Endometrium (tissue), 2 donors: ENCODE results near the gene TOGARAM2.

Experiments
- FAIRE-seq: peaks from 2 replicates; lab custom pipeline; 2012; peaks lifted over from hg19 to GRCh38; lab: Jason Lieb, UNC
- donor health status: control.
- donor health status: control.

The TOGARAM2 gene

DNA sequence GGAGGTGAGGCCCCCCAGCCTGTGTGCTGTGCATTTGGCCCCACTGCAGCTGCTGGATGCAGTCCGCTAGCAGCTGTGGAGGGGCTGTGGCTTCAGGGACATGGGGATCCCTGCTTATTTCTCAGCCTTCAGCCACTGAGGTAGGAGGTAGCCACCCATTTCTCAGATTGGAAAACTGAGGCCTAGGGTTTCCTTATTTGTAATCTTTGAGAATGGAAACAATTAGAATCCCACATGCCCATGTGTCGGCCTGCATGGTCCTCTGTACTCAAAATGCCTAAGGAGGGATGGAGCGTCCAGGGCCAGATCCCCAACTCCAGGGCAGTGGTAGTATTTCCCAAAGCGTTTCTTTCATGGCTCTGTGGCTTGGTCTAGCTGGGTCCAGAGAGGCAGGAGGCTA lies 42.1 kb downstream of the TOGARAM2 start:
- no peak for FAIRE-seq

DNA sequence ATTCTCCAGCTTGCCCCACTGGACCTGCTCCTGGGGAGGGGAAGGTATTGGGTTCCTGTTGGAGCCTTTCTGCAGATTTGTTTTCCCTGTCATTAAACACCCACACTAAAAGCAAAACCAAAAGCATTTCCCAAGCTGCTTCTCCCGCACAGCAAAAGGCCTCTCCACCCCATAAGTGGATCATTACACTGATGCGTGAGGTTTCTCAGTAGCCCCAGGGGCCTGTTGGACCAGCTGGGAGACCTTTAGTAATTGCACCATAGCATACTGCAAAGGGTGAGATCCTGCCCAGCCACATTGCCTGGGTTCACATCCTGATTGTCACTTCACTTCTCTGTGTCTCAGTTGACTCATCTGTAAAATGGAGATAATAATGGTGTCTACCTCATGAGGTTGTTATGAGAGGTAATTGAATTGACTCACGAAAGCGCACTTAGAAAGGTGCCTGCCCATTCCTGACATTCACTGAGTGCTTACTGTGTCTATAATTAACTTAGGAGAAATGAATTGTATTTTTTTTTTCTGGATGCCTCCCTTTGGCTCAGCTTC lies 43.9 kb downstream of the TOGARAM2 start:
- no peak for FAIRE-seq

DNA sequence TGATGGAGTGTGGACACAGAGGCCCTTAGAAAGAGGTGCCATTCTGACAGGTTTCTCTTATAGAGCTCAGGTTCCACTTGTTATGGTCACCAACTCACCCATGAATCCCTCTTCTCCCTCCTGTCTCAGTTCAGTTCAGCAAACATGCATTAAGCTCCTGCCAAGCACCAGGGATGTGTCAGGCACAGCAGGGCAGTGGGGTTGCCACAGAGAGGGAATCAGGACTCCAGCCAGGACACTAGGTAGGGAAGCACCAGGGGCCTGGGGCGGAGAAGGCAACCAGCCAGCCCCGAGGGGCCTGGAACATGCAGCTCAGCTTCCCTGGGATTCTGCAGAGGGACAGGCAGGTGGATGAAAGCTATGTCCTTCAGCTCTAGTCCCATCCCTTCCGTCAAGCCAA lies 44.6 kb downstream of the TOGARAM2 start:
- FAIRE-seq: no peak

DNA sequence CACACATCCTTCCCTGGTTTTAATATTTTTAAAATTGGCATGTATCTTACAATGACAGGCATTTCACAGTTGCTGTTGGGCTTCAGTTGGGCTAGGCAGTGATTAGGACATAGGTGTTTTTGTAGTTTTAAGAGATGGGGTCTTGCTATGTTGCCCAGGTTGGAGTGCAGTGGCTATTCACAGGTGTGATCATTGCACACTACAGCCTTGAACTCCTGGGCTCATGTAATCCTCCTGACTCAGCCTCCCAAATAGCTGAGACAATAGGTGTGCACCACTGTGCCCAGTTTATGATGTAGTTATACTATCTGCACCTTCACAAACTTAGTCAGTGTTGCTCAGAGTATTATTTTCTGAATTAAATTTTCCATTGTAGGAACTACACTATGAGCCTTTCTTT lies 49.9 kb downstream of the TOGARAM2 start:
- FAIRE-seq: no peak

DNA sequence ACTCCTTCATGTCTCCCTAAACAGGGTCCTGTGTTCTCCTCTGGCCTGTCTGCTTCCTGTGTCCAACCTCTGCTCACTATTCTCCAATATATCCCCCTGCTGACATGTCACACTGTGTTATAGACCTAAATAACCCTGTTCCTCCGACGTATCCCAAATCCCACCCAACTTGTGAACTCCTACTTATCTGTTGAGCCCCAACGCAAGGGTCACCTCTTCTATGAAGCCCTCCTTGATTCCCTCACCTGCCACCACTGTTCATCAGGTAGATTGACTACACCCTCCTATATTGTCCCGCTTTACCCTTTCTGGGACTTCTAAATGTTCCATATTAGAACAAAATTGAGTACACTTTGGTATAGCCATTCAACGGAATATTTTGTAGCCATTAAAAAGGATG lies 51.1 kb downstream of the TOGARAM2 start:
- FAIRE-seq: no peak

DNA sequence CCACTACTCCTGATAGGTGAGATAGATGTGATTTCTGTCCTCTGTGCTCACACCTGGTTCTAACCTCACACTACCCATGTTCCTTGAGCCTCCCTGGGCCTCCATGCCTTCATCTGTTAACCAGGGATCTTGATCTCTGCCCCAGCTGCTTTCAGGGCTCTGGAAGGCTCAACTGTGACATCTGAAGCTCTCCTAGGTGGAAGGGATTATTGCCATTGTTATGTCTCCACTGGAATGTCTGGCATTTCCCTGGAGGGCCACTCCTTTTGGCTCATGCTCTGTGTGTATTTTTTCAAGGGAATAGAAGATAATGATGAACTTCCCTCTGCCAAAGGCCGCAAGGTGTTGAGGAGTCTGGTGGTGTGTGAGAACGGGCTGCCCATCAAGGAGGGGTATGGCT lies 52.1 kb downstream of the TOGARAM2 start:
- no peak for FAIRE-seq

DNA sequence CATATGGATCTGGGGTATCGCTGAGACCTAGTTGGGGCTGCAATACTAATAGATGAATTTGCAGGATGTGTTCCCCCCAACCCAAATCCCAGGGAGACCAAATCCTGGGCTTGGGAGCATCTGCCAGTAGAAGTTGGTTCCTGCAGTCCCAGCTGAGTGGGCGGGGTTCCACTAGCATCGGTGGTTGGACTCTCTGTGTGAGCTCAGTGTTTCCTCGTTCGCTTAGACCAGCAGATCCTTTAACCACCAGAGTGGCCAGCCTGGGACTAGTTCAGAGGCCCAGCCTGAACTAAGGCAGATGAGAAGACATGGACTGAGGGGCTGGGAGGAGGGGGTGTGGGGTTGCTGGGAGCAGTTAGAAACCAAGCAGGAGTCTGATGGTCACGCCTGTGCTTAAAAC lies 52.6 kb downstream of the TOGARAM2 start:
- FAIRE-seq: no peak

DNA sequence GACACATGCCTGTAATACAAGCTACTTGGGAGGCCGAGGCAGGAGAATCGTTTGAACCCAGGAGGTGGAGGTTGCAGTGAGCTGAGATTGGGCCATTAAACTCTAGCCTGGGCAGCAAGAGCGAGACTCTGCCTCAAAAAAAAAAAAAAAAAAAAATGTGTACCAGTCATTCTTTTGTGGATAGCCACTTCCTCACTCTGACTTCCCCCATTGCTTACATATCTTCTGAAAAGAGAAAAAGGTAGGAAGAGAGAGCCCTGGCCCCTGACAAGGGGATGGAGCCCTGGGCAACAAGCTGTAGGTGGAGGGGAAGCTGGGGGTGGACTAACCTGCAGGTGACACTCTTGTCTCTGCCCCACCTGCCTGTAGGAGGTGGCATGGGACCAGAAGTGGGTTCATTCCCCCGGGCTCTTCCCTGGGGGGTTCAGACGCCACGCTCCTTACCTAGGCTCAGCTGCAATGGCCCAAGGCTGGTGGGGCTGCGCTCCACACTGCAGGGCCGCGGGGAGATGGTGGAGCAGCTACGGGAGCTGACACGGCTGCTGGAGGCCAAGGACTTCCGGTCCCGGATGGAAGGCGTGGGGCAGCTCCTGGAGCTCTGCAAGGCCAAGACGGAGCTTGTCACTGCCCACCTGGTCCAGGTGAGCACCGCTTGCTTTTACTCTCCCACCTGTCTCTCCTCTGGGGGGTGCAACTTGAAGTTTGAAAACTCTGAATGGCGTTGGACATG lies 54.1 kb downstream of the TOGARAM2 start:
- no peak for FAIRE-seq

DNA sequence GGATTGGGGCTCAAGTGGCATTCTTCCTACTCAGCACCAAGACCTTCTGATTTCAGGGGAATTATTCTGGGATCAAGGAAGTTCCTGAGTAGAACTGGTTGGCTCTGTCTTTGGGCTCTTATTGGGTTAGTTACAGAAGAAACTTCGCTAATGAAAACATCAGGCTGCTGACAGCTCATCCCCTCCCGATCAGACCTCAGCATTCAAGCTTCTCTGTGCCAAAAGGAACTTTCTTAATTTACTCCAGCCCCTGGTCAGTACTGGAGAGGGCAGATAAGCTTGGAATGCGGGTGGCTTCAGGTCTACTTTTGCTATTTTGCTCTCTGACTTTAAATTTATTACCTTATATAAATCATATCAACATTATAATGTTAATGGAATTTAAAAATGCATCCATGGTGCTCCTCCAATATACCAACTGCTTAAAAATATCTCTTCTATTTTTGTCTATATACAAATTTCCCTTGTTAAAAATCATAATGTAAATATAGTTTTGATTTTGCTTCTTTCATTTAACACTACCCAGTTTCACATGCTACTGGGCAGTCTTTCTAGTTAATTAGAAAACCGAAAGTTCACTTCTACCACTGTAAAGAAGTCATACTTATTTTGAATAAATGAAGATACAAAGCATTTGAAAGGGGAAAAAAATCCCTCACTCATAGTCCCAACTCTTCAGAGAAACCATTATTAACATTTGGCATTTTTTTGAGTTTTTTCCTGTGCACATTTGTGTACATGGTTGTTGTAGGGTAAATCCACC lies 58.8 kb downstream of the TOGARAM2 start:
- FAIRE-seq: no peak

DNA sequence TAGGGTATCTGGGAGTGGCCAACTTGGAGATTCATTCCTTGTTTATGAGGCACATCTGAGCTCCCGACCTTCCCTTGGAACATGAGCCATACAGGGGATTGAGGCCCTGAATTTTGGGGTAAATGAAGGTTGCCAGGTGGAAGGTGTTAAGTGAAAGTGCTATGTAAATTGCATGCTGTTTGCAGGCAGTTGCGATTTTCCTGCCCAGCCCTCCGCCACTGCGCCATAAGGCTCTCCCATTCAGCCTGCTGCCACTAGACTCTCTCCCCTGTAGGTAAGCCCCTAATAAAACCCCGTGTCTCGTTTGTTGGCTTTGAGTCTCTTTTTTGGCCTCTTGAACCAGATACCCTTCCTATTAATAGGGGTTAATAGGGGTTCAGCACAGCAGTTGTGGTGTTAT lies 59.5 kb downstream of the TOGARAM2 start:
- FAIRE-seq: no peak

DNA sequence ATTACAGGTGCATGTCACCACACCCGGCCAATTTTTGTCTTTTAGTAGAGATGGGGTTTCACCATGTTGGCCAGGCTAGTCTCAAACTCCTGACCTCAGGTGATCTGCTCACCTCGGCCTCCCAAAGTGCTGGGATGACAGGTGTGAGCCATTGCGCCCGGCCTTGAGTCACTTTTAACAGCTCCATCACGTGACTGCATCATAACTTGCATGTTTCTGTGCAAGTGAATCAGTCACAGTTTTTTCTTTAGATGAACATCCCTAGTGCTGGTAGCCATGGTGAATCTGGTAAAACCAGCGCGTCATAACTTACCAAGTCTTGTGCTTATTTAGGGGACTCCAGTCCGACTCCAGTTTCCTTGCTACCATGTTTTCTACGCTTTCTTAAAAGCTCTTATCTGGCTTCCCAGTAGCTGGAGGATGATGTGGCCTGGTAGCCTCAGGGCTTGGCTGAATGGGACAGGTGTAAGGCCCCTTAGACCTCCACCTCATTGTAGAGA lies 60.1 kb downstream of the TOGARAM2 start:
- FAIRE-seq: no peak

DNA sequence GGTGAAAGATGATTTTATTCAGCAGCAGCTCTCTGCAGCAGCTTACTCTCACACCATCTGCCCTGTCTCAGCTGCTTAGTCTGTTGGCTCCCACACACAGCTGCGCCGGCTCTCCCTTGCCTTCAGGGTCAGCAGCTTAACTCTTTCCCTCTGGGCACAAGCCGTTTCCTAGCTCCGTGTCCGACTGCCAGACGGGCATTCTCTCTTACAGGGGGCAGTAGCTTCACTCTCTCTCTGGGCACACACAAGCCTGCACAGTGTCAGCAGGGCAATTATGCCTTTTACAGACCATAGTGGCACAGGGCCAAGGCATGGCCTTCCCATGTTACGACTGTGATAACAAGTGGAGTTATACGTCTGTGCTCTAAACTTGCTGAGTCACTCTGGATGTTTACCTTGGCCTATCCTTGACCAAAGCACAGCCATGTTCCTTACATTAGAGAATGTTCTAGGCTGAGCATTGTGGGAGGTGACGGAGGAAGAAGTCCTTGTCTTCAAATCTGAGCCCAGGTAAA lies 61.5 kb downstream of the TOGARAM2 start:
- FAIRE-seq: no peak

DNA sequence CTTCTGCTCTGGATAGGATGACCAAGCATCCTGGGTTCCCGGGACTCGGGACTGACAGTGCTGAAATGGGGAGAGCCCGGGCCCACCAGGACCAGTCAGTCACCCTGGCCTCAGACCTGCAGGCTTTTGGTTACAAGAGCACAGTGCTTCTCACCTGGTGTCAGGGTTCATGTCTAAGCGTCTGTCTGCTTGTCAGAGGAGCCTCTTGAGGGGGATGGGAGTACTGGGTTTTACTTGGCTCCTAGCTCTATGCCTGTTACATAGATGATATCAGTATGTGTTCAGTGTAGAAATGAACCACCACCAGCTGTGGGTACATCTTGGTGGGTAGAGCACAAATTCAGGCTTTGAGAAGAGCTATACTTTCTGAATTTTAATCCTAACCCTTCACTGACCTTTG lies 63.4 kb downstream of the TOGARAM2 start:
- no peak for FAIRE-seq

DNA sequence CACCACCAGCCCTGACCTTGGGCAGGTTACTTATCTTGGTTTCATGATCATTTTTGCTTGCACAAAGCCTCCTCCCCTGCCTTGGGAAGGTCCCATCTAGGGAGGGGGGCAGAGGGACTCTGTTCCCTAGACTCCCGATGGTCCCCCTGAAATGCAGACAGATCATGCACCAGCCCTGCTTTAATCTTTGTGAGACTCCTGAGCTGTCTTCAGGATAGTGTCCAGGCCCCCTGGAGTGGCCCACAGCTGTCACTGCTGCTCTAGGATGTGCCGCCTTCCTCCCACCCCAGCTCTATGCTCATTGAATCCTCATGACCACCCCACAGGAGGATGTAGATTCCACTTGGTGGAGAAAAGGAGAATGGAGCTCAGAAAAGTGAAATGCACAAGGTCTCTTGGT lies 65.2 kb downstream of the TOGARAM2 start:
- no peak for FAIRE-seq

DNA sequence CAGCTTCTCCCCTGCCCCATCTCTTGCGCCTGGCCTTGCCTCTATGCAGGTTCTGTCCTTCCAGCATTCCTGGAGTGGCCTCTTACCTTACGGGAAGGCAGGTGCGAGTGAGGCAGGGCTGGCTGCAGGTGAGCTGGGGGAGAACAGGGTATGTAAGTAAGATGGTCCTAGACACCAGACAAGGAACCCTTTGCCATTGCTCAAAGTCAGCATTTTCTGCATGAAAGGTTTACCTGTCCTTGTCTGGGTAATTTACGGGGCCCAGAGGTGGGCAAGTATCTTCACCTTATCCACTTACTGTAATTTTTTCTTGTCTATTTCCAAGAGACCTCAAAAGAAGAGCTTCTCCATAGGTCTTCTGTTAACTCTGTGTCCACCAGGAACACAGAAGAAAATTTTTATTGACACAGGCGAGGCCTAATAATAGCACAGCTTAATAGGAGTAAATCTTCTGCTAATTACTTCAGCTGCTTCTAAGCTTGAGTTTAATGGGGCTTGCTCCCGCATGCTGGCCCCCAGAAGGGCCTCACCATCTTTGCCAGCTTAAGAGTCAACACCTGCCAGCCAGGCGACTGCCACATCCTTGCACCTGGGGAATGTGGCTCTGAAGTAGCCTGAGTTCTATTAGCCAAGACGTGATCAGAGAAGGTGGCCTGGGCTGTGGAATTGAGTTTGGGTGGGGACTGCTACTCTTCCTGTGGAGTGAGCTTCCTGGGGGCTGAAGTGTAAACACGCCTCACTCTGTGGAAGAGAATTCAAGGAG lies 66.2 kb downstream of the TOGARAM2 start:
- FAIRE-seq: no peak

DNA sequence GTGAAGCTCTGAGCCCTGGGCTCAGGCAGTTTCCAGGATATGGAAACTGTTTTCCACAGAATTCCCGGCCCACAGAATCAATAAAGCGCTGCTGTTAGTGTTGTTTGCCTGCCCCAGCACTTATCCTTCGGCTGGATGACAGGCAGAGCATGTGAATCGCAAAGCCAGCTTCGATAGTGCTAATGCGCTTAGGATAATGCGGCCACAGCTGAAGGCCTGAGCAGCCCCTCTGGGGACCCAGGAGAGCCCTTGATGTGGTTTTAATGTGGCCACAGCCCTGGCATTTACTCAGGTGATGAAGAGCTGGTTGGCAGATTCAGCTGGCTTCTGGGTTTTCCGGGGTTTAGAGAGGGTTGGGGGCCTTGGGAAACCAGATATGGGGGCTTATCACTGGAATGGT lies 69.5 kb downstream of the TOGARAM2 start:
- FAIRE-seq: no peak

DNA sequence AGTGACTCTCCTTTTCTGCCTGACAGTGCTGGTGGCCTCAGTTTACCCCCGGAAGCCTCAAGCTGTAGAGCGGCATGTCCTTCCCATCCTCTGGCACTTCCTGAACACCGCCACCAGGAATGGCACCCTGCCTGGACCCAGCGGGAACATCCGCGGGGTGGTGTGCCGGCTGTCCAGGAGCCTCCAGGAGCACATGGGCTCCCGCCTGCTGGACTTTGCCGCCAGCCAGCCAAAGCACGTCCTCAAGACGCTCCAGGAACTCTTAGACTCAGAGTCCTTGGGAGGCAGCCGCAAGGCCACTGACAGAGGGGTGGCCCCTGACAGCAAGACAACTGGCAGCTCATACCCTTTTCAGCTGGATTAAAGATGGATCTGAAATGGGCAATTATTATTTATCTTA lies 70.6 kb downstream of the TOGARAM2 start:
- FAIRE-seq: no peak

DNA sequence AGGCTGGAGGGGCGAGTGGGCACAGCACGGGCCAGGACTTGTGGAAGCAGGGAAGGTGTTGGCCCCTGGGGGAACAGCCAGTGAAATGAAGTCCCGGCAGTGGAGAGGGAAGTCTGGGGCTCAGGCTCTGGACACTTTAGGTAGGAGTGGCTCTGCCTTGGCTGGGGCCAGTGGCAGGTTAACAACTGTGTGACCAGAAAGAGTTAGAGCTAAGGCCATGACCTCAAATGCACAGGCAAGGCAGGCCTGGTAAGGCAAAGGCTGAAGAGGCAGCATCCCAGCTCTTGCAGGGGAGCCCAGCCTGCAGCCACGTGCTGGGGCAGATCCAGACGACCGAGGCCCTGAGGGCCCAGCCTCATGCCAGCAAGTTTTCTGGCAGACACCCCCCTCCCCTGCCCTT lies 71.7 kb downstream of the TOGARAM2 start:
- FAIRE-seq: no peak

DNA sequence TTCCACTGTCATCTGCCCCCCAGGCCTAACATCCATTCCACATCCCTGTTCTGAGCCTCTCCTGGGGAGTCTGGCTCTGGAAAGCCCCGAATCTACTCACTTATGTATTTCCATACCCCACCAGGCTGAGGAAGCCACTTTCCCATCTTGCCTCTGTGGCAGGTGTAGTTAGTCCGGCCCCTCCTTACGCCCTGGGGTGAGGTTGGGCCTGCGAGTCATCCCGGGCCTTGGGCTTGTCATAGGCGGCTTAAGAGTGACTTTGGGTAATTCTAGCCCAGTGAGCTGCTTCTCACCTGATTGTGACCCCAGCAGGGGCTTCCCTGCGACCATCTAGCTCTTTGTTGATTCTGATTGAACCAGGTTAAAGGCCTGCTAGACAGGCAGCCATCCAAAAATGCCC lies 72.1 kb downstream of the TOGARAM2 start:
- no peak for FAIRE-seq

DNA sequence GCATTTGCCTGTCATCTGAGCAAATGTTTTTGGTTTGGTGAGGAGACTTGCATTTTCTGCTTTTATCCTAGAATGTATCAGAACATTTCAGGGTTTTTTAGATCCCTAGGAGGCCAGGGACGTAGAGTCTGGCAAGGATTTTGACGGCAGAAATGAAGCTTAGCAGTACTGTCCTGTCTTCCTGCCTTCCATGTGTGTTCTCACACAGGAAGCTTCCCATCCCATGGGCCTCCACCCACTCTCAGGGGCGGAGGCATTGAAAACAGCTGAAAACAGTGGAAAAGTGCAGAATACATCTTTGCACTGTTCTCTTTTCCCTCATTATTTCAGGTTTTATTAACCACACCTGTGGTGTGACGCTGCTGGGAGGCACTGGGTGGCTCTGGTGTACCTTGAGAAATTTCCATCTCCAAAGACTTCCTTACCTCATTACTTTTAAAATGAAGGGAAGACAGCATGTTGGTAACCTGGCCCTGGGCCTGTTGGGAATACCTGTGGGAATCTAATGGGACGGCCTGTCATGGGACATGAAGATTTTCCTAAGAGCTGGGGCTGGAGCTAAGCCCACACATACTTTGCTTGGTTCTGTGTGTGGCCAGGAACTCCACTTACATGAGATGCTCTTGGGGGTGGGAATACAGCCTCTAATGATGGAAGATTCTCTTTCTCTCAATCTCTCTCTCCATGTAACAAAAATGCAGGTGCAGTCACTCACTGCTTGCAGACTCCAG lies 72.7 kb downstream of the TOGARAM2 start:
- no peak for FAIRE-seq

DNA sequence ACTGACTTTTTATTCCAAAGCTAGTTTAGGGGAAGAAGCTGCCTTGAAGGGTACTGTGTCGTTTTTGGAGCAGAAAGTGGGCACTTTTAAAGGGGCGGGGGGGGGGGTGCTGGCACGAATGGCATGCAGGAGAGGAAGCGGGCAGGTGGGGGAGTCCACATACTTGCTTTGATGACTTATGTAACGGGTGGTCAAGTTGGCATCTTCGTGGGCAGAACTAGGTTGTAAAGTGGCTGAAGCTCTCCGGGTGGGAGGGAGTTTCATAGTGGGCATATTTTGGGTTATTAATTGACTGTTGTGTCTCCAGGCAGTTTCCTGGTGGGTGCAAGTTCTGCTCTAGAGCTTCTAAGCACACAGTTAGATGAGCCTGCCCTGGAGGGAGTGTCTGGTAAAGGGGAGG lies 73.3 kb downstream of the TOGARAM2 start:
- FAIRE-seq: no peak

DNA sequence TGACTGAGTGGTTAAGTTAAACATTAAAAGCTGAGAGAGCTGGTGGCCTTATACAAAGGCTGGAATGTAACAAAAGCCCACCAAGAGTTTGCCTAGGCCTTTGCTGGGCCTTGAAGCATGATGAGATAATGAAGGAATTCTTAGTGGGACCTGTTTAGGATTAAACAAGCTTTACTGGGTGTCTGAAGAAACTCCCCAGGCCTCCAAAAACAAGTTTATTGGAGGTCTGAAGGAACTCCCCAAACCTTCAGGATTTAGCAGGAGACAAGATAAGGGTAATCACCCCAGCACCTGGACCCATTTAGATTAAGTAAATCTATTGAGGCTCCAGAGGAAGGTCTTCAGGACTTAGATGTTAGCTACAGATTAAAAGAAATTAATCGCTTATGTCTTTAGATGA lies 74.5 kb downstream of the TOGARAM2 start:
- no peak for FAIRE-seq
